ENCODE results near the gene KCNE3.
A peak's percentile ranks its signal among the peaks of the same experiment; 100 is the strongest.

The KCNE3 gene

DNA sequence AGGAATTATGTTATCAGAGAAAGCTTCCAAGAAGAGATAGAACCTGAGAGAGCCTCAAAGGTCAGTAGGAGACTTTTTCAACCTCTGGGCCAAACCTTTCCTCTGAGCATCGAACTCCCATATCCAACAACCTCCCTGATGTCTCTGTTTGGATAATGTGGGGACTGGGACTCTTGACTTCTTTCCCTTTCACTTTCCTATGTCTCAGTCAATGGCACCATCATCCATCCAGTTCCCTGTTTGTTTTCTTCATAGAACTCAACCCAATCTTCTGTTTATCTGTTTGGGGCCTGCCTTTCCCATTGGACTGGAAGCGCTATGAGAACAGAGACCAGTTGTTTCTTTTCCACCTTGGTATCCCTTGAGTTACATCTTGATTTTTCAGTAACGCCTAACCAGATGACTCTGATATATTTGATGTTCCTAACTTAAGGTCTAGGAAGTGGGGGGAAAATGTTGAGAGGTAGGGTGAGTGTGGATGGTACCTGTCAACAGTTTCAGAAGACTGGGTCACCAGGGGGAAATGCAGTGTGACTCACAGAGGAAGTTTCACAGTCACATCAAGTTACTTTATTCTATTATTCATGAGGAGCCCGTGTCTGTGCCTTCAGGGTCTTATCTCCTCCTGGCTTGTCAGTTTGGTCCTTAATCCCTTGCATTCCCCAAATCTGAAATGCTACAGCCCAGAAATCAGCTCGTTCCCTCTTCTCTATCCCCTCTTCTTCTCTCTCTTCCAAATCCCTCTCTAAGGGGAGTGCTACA lies 4.5 kb upstream of the KCNE3 start:
- no peak for DNase-seq (ENCODE audit: low spot score)

DNA sequence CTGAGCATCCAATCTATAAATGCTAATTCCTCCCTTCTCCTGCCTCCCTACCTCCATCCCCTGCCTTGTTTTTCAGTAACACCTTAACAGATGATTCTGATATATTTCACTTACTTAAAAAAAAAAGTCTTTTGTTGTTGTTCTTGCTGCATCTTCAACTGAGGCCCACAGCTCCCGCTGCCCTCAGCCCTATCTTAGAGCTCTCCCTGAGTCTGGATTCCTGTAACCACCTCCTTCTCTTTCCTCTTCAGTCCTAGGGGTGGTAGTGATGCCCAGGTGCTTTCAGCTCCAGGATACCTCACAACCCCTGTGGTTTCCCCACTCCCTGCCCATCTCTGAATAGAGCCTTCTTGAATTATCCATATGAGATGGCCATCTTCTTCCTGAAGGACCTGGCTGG lies 3.7 kb upstream of the KCNE3 start:
- no peak for DNase-seq (ENCODE audit: low spot score)

DNA sequence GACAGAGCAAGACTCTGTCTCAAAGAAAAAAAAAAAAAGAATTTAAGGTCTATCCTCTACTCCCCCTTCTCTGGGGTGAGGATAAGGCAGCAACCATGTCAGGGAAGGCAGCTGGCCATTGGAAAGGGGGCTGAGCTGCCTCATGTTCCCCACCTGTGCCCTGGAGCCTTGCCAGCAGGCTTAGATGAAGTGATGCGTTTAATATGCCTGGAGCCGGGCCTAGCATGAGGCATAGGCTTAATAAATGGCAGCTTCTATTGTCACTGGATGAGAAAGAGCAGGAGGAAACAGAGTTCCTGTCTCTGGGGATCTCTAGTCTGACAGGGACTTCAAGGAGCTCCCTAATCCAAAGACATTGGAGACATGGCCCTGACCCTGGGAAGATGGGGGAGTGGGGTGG lies 3.2 kb upstream of the KCNE3 start:
- no peak for DNase-seq (ENCODE audit: low spot score)

DNA sequence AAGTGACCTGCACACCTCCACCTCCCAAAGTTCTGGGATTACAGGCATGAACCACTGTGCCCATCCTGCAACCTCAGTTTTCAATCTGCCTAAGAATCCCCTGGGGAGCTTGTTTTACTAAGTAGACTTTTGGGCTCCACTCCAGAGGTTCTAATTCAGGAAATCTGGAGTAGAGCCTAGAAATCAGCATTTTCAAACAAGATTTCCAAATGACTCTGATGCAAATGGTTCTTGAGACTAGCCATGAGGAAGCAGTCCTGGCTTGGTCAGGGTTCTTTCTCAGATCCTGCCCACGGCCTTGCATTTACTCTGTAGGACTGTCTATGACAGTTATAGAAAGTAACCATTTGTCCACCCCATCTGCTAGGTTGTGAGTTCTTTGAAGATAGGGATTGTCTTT lies 1.6 kb upstream of the KCNE3 start:
- no peak for DNase-seq (ENCODE audit: low spot score)

DNA sequence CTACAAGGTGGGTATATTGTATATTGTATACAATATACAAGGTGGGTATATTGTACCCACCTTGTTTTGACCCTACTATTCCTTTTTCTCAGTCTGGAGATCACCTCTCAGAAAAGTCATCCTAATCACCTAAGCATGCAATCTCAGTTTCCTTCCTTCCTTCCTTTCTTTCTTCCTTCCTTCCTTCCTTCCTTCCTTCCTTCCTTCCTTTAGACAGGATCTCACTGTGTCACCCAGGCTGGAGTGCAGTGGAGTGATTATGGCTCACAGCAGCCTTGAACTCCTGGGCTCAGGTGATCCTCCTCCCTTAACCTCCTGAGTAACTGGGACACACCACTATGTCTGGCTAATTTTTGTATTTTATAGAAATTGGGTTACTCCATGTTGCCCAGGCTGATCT lies 1.2 kb upstream of the KCNE3 start:
- no peak for DNase-seq (ENCODE audit: low spot score)

DNA sequence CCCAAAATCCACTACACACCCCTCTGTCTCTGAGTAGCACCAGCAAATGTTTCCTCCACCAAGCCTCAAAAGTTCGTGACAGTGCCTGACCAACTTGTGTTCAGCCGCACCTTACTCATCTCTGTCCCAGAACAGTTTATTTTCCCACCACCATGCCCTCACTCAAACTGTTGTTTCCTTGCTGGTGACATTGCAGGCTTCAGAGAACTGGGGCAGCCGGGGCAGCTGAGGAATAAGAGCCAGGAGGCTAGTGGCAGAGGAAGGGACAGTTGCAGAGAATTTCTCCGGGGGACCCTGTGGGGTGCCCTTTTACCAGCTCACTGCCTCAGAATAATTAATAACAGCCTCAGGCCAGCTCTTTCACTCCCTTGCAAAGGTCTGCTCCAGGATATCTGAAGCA lies 709 bp upstream of the KCNE3 start:
- DNase-seq (ENCODE audit: low spot score), result no peak

DNA sequence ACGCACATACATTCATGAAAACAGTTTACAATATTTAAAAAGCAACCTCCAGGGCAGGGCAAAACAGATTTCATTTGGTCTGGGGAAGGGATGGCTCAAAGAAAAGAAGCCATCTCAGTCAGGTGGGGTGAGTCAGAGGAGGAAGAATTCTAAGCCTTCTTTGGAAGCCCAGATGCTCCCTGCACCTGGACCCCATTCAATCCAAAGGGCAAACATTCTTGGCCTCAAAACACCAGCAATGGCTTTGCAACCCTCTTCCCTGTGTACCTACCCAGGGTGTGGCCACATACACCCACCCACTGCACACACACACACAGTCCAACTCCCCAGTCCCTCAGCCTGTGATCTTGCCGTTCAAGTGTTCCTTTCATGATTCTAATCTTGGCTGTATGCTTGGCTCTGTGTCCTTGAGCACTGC lies 2.0 kb downstream of the KCNE3 start:
- no peak for DNase-seq (ENCODE audit: low spot score)

DNA sequence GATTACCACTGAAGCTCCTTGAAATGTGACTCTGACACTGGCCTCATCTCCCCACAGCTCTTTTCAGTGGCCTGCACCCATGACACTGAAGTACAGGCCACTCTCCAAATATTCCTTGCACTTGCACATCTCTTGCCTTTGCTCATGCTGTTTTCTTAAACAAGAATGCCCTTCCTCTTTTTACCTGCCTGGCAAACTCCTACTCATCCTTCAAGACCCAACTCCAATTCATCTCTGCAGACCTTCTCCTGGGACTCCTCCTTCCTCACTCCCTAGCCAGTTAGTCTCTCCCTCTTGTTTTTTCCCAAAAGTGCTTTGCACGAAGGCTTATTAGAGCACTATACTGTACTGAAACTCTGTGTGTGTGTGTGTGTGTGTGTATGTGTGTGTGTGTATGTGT lies 2.6 kb downstream of the KCNE3 start:
- no peak for DNase-seq (ENCODE audit: low spot score)

DNA sequence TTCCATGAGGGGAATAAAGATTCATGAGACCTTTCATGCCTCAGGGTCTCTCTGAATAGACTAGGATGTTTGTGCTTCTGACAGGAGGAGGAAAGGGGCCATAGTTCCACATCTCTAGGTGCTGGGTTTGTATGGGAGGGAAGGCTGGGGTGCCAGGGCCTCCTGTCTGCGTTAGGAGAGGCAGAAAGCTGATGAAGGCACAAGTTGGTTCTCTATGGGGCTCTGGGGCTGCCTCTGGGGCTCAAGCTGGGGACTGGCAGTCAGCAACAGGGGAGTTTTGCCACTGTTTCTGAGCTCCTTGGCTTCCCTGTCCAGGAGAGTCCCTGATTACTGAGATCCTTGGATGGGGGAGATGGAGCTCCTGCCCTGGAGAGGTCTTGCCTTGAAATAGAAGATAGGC lies 4.1 kb downstream of the KCNE3 start:
- DNase-seq (ENCODE audit: low spot score), result no peak

DNA sequence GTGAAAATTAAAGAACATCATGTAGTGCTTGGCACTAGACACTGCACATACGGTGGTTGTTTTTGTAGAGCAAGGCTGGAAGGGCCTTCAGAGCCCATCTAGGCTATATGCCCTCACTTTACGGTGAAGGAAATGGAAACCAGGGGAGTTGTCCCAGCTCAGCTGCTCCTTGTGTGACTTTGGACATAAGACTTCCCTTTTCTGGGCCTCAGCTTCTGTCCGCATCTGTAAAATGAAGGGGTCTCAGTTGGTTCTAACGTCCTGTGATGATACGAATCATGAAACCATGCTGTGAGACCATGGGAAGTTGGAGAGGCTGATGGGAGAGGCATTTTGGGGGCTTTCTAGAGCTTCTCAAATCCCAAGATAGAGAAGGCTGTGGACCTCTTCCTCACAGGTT lies 4.7 kb downstream of the KCNE3 start:
- DNase-seq (ENCODE audit: low spot score), result no peak

DNA sequence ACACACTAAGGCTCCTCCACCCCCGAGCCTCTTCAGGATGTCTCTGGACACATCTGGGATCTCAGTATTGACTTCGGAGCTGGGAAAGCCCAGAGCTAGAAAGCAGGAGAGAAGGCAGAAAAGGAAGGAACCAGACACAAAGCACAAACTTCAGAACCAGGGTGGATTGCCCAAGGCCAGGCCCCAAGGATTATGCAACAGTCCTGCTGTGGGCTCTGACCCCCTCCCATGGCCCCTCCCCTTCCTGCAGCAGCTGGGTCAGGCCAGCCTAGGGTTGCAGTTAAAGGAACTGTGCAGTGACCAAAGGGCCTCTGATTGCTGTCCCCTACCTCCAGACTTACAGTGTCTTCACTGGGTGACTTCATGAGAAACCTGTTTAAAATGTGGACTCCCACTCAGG lies 5.3 kb downstream of the KCNE3 start:
- DNase-seq (ENCODE audit: low spot score), result no peak

DNA sequence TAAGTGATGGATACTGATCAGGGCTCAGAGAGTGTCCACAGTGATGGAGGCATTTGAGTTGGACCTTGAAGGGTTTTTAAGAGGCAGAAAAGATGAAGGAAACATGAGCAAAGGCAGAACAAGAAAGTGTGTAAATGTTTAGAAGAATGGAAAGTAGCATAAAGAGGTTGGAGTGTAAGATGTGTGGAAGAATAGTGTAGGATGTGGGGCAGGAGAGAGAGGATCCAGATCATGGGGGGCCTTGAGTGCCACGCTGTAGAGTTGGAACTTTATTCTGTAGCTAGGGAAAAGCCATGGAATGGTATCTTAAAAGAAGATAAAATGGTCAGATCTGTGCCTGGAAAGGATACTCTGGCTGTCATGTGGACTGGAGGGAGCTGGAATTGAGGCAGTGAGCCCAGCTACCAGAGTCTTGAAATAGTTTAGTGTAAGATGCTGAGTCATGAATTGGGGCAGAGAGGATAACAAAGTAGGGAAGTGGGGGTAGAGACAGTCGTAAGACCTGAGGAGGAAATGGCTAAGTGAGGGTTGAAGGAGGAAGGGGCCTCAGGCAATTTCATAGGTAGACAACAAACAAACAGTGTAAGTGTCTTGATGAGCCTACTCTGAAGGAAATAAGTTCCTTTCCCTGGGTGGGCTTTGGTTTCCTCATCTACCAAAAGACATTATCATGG lies 6.7 kb downstream of the KCNE3 start:
- no peak for DNase-seq (ENCODE audit: low spot score)

DNA sequence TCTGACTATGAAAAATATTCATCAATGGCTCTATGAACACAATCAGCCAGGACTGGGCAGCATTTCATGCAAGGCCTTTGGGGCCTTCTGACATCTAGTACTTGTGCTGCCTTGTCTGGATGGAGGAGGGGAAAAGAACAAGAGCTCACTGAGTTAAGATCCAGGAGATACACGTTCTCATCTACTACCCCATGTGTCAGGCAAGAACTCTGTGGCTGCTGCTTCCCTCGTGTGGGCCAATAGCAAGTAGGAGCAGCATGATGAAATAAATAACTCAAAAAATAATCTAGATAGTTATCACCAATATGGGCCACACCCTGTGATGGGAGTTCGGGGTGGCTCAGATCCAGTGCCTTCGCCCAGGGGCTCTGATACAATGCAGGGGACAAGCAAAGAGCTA lies 7.3 kb downstream of the KCNE3 start:
- DNase-seq (ENCODE audit: low spot score), result no peak

DNA sequence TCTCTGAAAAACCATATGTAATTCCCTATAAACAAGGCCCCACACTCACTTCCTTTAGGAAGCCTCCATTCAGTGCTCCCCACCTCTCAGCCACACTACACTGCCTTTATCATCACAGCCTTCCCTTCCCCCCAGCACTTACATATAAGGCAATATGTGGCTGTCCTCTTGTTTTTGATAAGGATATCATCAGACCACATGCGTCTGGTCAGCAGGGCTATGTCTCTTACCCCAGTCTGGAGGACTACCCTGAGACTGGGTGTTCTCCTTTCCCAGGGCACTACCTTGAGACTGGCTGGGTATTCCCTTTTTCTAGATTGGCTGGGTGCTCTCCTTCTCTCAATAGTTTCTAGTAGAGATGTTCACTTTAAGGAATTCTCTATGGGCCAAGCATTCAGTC lies 7.8 kb downstream of the KCNE3 start:
- no peak for DNase-seq (ENCODE audit: low spot score)

DNA sequence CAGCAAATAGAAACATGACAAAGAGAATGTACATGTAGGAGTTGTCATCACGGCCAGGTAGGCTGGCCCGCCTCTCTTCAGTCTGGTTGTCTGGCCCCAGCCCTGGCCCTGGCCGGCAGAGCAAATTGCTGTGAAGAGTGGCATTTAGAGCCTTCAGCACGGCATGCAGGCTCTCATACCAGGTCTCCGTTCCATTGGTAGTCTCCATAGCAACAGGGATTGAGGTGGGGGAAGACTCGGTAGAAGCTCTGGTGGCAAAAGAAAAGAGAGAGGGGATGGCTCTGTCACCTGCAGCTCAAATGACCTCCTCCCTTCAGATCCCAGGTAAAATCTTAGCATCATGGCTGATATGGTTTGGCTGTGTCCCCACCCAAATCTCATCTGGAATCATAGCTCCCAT lies 10.0 kb downstream of the KCNE3 start:
- DNase-seq (ENCODE audit: low spot score), result no peak

DNA sequence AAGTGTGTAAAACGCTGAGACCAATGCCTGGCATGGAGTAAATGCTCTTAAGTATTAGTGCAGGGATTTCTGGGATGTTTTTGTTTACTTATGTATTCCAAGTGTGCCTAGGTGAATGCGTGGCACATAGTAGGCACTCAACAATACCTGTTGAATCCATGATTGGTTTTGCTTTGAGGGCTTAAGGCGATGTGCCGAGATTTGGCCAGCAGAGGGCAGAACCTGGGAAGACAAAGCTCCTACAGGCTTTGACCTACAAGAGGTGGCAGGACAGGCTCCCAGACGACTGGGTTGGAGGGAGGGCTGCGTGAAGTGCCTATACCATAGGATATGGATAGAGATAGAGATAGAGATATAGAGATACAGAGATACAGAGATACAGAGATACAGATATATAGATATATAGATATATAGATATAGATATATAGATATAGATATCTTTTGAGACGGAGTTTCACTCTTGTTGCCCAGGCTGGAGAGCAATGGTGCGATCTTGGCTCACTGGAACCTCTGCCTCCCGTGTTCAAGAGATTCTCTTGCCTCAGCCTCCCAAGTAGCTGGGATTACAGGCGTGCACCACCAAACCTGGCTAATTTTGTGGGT lies 13.9 kb downstream of the KCNE3 start:
- peak; percentile 53 for DNase-seq (ENCODE audit: low spot score)

DNA sequence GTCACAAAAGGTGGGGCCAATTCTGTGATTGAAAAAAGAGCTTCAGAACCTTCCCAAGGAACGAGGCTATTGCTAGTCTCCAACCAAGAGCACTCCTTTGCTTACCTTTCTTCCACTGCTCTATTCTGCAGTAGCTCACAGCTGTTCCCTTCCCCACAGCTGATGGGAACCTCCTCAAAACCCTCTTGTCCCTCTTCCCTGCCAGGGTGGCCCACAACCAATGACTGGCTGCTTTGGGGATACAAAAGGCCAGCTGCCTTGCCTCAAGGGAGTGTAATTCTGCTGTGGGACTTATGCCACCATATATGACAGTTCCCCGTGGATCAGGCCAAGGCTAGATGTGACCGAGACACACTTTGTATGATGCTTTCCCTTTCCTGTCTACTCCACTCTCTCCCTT lies 15.0 kb downstream of the KCNE3 start:
- no peak for DNase-seq (ENCODE audit: low spot score)

DNA sequence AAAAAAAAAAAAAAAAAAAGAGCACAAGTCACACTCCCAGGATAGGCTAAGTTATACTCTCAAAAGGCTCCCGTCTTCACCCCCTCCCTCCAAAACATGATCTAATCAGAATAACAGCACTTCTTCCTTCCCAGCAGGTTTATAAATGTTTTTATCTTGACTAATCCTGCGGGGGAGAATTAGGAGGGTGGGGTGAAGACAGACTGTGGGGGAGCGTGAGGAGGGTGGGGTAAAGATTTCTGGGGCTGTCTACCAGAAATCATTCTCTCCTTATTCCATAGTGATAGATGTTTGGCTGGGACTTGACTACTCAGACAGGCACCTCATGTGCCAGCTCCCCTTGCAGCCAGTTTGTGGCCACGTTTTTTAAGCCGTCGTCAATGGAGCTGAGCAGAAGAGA lies 17.0 kb downstream of the KCNE3 start:
- no peak for DNase-seq (ENCODE audit: low spot score)

DNA sequence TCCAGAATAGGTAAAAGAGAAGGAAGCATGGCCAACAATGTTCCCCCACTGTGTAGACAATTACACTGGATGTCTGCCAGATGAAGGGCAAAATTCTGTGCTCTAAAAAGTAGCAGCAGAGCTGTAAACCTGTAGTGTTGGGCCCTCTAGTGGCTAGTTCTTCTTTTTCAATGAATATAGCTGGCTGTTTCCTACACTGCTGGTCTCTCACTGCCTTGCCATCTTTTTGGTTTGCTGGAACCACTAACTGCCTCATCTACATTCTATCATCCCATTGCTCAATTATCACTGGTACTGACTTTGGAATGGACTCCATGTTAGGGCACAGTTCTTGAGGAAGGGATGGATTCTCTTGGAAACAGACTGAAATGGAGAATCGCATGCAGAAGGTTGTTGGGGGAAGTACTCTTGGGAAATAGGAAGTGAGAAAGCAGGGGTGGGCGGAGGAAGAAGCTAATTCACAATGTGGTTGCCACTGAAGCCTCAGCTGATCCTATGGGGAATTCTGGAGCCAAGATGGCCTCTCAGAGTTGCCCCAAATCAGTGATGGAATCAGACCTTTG lies 17.9 kb downstream of the KCNE3 start:
- DNase-seq (ENCODE audit: low spot score), result peak; percentile 69

DNA sequence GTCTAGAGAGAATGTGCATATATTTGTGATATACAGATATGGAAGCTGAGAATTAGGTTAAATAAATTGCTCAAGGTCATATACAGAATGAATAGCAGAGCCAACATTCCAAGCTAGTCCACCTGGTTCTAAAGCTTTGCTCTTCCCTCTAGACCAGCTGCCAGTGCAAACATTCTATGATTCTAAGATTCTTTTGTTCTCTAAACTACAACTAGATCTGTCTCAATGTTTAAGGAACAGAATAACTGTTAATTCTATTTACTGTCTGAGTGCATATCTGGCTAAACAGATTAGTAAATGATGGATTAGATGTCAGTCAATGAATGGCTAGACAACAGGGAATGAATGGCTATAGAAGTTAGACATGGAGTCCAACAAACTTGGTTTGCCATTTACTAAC lies 19.6 kb downstream of the KCNE3 start:
- DNase-seq (ENCODE audit: low spot score), result no peak

DNA sequence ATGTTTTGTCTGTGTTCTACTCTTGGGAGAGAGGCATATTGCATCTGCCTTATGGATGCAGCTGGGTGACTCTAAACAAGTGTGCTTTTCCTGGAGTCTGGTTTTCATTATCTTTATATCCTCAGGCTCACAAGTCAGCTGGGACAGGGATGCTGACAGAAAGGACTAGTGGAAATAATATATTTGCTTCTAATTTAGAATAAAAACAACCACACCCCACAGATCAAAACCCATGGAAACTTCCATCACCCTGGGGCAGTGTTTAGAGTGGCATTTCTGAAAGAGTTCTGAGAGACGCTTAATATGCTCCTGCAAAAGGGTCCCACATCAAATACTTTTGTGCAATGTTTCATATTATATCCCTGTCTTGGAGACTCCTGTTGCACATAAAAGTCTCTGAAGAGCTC lies 20.8 kb downstream of the KCNE3 start:
- no peak for DNase-seq (ENCODE audit: low spot score)

DNA sequence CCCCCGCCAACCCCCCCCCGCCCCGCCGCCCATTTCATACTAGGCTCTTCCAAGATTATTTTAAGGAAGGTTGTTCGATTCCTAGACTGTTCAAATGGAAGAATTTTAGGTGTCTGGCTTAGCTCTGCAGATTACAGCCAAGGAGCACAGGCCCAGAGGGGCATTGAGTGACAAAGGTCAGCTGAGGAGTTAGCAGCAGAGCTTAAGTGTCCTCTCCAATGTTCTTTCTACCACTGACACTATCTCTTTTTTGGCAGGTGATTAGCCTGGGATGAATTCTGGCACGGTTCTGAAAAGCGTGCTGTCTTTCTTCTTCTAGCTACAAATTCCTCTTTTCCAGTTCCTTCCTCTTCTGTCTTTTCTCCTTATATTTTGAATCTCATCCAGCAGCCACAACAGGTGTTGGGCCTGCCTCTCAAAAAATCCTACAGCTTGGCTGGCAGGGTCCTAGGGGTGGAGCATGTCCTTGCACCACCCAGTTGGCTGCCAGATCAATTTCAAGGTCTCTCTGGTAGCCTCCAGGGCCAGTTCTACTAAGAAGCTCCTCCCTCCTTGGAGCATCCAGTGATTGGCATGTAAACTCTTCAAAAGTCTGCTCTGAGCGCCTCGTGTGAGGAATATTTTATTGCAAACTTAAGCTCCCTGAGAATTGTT lies 23.0 kb downstream of the KCNE3 start:
- no peak for DNase-seq (ENCODE audit: low spot score)

All from CD4-positive, alpha-beta T cell treated with Interleukin-6 at 100 ng/mL for 8 hours (primary cell).